Globus pallidus (tissue), 1 donor: ENCODE results near the gene KCNJ9.

Experiments
- DNase-seq: peaks from one replicate; pipeline ENCODE4 v3.0.0-alpha.2; 2015; ENCODE audit warnings: low spot score

KCNJ9 gene

DNA sequence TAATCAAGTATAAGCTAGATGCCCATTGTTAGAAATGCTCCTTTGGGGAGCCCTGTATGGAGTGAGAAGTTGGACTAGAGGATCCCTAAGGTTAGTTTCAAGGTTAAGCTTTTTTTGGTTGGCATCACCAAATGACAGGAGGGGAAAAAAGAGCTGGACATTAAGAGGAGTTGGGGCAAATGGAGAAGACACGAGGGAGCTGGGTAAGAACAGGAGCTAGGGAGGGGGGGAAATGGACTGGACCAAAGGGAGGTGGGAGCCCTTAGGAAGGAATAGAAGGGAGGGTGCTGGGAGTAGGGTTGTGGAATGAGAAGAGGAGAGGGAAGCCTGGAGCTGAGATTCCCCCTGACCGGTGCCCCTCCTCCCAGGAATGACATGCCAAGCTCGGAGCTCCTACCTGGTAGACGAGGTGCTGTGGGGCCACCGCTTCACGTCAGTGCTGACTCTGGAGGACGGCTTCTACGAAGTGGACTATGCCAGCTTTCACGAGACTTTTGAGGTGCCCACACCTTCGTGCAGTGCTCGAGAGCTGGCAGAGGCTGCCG, 5.9 kb downstream of the KCNJ9 start:
- DNase-seq: no peak

DNA sequence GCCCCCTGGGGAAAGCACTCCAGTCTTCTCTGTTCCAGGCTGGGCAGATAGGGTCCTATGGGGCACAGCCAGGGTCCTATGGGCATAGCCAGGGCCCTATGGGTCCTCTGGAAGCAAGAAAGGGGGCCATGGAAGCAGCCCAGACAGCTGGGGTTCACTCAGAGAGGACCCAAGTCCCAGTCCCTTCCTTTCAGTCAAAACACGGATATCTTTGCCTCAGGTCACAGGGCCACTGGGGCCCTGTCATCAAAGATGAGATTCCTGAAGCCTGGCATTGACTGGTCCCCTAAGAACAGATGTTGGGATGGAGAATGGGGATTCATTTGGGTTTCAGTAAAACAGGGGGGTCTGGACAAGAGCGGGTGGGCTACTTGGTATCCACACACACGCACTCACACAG, 8.5 kb downstream of the KCNJ9 start:
- DNase-seq: no peak

DNA sequence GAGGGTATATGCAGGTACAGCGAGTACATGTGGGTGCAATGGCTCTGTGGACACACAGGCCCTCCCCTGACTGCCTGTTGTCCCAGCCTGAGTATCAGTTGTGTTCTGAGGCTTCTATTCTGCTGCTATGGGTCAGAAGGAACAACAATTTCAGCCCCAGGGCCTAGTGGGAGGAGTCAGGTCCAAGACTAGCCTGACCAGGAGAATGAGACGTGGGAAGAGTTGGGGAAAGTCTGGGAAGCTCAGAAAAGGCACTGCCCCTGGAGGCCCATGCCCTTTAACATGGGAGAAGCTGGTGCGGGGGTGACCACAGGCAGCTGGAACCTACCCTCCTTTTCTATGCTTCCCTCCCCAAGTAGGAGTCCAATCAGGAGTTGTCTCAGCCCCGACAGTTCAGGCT, 9.4 kb downstream of the KCNJ9 start:
- DNase-seq: no peak

DNA sequence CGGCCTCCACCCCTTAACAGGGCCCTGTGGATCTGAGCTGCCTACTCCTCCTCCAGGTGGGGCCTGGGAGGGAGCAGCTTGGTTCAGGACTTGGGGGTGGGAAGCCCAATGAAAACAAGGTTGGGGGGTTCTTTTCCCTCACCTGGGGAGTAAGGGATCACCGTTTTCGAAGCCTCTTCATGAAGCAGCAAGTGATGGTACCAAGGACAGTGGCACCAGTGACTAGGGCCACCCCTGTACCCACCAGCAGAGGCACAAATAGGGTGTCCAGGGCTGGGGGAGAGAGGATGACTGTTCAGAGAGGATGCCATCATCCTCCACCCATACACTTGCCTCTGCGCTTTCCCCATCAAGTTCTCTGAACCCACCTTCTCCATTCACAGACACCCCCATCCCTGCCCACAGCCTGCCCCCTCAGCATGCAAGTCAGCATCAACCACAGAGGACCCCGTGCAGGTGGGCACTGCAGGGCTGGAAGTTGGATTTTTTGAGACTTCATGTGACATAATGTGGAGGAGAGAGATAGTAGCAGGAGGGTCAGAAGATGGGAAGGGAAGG, 10.4 kb downstream of the KCNJ9 start:
- DNase-seq: no peak

DNA sequence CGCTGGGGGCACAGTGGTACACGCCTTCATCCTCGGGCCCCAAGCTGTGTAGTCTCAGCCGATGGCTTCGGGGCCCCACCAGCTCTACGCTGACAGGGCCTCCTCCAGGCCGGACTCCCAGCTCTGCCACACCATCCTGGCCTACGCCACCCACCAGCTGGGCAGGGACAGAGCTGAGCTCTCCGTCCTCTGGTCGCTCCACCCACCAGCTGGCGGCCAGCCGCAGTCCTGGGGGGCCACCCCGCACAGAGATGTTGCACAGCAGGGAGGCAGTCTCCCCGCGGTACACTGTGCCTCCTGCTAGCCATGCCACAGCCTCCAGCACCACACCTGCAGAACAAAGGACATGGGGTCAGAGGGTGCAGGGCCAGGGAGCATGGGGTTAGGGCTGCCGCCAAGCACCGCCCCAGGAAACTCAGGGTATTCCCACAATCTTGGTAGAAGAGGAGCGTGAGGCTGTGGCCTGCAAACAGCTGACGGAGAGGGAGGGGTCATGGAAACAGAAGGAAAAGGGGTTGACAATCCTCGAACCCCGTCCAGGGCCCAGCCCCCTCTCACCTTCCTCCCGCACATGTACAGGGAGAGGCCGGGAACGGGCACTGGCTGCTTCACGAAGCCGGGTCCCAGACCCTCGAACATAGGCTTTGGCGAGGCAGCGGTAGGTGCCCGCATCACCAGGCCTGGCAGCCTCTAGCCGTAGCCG, 11.2 kb downstream of the KCNJ9 start:
- DNase-seq: no peak

DNA sequence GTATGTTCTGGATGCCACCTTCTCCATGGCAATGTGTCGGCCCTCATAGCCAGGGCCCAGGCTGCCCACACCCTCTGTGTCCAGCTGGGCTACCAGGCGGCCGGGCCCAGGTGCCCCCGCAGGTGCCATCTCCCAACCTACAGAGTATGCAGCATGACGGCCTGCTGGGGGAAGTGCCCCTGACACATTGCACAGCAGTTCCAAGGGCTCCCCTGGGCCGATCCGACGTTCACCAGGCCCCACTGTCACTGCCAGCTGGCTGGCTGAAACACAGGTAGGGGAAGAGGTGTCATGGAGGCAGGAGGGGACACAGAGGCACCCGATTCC, 11.7 kb downstream of the KCNJ9 start:
- DNase-seq: no peak

DNA sequence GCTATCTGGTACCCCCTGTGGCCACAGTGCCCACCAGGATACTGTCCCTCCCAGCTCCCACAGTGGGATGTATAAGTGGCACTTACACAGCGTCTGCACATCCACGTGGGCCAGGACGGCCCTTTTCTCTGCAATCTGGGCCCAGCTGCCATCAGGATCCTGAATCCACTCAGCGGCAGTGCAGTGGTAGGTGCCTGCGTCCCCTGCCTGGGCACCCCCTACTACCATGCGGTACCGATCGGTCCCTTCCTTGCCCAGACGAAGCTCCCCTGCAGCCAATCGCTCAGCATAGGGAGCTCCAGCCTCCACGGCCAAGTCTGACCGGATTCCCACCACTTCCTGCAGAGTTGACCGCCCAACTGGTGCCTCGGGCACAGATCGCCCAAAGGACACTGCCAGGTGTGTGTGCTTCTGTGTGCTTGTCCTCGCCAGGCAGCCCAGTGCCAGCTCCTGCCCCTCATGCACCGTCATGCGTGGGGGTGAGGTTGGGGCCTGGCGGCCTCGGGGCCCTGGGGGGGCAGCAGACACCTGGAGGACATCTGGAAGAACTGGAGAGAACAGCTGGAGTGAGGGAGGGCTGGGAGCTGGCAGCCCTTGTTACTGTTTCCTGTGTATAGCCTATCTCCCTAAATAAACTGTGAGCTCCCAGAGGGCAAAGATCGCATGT, 12.4 kb downstream of the KCNJ9 start:
- DNase-seq: no peak

DNA sequence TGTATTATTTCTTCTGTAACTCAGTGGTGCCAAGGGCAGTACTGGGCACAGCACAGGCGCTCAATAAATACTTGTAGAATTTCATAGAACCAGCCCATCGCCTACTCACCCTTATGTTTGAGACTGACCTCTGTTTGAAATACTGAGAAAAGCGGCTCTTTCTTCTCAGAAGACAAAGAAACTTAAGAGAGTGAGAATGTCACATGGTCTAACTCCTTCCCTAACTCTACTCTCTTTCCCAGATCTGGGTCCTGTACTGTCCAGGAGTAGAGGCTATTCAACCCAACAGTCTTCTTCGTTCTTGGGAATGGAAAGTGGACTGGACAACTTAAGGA, 12.9 kb downstream of the KCNJ9 start:
- no peak for DNase-seq

DNA sequence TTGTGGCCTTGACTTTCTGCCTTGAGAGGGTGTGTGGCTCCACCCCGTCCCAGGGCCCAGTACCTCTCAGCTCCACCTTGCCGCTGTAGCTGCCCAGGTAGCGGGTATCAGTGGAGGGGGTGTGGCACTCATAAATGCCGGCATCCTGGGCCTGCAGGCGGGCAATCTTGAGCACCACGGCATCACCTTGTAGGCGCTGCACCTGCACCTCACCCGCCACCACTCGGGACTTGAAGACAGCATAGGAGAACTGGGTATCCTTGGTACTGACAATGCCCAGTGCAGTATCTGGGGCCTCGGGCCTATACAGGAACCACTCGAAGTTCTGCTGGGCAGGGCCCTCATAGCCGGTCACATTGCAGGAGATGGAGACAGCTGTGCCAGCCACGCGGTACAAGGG, 13.5 kb downstream of the KCNJ9 start:
- DNase-seq: no peak

DNA sequence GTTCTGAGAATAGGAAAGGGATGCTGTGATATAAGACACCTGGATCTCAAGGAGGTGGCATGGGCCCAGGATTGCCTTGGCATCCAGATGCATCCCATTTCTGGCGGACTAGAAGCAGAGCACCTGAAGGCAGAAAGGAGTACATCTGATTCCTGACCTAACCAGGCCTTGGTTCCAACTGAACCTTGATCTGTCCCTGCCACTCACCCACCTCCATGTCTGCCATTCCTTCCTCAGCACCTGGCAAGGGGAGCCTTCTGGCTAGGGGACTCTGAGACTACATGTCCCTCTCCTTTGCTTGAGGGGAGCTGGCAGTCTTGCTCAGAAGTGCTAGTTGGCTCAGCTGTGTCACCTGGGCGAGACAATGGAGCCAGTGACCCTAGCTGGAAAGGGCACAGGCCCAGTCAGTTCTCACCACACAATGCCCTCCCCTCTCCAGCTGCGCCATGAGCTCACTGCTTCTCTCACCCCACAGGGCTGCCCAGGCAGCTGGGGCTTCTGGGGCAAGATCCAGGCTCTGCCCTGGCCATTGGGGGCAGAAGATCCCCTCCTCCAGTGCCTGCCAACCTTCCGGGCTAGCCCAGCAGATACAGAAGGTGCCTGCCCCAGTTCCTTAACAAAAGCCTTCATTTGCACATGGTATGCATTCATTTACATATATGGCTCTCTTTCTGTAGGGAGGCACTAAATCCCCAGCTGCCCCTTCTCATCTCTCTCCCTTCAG, 14.2 kb downstream of the KCNJ9 start:
- DNase-seq: peak; percentile 95

DNA sequence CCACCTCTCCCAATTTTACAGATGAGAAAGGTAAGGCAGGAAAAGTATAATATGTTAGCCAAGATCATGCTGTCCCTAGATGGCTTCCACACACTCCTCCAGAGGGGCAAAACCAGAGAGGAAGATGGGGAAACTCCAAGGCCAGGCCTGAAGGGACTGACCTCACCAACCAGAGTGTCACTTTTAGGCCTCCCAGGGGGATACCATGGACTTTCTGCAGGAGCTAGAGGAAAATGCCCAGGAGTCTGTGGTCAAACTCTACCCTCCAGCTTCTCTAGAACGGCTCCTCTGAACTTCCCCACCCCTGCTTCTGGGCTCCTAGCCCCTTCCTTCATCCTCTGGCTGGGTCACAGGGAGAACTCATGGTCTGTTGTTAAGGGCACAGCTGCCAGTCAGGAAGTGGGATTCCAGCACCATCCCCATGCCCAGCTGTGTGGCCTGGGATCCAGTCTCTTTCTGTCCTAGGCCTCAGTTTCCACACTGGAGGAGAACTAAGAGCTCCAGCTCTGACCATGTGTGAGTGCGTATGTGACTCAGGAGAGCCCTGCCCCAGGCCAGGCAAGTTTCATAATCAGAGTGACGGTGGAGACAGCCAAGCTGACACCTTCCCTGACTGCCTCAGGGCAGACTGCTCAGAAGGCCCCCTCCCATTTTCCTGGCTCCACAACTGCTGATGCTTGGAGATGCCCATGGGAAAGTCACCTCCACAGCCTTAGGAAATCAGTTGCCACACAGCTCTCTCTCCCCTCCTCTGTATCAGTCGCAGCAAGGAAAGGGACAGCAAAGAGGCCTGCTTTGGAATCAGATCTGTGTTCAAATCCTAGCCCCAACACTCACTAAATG, 15.2 kb downstream of the KCNJ9 start:
- DNase-seq: no peak

DNA sequence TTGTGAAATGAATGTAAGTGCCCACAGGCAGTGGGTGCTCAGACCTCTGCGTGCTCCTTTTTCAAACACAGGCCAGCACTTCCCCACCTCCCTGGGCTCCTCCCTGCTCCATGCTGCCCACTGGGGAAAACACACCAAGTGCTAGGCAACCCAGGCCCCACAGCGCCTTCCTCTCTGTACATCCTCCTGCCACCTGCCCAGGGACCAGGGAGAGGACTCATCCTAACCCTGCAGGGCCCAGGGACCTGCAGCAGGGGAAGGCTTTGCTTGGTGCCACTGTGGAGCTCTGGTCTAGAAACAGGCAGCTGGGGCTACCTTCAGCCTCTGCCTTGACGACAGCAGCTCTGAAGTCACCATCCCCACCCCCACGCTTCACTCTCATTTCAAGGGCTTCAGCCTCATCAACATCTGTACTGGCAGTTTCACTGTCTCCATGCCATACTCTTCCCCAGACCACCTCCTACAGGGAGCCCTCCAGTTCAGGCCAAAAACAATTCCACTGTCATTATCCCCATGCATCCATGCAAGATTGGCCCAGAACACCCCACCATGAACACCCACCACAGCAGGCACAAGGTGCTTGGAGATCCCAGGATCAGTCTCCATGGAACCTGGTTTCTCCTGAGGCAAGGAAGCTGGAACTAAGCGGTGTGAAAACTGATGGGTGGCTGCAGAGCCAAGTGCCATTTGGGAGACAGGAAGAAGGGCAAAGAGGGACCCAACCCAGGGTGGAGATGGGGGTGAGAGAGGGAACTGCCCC, 16.0 kb downstream of the KCNJ9 start:
- DNase-seq: no peak

DNA sequence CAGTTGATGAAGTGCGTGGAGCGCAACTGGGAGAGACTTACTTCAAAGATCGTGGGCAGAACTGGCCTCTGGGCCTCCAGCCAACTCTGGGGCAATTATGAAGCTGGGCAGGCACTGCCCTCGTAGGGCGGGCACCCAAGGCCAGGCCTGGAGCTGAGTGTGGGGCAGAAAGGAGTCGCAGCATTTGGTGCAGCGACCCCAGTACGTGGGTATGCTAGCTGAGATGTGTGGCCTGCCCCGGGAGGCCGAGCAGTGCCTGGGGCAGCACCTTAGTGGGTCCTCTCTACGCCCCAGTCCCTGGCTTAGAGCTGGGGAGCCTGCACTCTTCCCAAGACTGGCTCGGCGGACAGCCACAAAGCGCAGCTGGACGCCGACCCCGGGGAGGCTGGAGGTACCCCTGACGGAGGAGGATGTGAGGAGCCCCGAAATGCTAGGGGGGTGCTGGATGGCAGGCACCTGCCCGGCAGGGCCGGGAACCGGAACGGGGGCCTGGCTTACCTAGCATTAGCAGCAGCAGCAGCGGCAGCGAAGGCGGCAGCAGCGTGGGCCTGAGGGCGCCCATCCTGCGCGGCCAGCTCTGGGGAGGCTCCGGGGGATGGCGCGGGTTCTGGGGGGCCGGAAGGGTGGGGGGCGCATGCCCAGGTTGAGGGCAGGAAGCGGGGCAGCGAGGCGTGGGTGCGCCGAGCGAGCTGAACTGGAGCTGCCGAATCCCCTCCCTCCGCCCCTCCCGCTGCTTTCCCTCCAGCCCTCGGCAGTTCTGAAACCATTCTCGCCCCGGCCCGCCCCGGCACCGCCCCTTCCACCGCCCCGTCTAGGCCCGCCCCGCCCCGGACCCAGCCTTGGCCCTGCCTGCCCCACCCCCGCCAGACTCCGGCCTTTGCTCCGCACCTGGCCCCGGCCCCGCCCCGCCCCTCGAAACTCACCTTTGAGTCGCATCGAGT, 16.8 kb downstream of the KCNJ9 start, which contains the start of gene IGSF8:
IGSF8 (minus strand) TSS at position 709 of the 941 bp plus-strand sequence; CDS start at position 562, 147 bp downstream.
- peak; percentile 91 for DNase-seq

DNA sequence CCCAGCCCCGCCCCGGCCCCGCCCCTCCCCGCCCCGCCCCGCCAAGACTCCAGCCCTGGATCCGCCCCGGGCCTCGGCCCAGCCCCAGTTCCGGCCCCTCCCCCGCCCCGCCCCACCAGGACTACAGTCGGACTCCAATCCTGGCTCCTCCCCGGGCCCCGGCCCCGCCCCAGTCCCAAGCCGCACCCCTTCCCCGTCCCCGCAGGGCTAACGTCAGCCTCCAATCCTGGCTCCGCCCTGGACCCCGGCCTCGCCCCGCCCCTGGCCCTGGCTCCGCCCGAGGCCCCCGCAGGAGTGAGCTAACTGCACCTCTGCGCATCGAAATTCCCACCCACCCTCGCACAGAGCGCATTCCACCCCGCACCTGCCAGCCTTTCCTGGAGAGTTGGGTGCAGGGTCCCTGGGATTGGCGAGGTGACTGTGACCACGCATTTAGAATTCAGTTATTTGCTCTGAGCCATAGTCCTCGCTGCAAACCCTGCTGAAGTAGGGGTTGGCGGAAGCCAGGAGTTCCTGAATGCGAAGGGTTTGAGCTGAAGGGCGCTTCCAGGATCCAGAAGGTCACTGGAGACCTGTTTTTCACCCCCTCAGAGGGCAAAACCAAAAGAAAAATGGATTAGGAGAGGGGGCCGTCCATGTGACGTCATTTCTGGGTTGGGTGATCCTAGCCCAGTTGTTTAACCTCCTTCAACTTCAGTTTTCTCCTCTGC, 17.7 kb downstream of the KCNJ9 start:
- peak; percentile 98 for DNase-seq

DNA sequence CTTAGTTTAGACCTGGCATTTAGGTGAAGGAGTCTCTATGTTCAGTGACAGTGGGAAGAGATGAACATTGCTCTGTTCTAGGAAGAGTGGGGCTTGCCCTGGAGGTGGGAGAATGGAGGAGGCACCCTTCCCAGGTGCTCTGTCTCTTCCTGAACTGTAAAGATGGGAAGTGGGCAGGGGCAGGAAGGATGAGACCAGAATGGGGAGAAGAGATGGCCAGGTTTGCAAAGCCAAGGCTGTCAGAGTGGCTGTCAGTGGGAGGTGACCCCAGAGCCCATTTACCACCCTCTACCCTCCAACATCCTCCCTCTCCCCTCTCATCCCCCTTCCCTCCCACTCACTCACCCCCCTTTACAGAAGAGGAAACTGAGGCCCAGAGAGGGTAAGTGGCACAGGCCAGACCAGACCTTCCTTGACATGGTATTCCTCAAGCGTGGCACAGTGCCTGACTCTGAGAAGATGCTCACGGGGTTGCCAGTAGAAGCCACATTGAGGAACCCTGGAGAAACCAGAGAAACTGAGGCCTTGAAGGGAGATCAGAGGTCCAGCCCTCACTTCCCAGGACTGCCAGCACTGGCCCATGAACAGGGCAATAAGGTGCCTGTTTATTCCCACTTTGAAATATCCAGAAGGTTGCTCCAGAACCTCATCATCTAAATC, 18.5 kb downstream of the KCNJ9 start:
- DNase-seq: no peak

DNA sequence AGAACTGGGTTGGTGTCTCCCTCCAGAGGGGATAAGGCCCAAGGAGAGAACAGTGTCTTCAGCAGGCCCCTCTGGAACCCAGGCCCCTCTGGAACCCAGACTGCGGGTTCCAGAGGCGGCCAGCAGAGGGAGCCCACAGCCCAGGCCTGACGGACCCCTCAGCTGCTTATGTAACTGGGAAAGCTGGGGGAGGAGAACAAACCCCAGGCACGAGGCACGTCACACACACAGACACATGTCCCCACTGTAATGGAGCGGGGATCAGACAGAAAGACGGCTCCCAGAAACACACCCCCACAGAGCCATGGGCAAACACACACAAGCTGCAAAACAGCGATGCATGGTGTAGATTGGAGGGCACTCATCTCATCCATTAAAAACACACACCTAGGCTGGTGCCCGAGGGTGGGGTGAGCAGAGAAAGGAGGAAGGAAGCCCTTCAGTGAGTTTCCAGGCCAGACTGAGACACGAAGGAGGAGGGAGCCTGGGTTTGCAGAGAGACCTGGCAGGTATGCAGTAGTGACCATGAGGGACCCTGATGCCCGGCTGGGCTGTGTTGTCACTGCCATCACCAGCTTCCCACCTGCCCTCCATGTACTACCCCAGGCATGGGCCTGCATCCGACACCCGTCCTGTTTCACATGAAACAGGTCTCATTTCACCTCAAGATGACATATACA, 19.8 kb downstream of the KCNJ9 start:
- peak; percentile 94 for DNase-seq

DNA sequence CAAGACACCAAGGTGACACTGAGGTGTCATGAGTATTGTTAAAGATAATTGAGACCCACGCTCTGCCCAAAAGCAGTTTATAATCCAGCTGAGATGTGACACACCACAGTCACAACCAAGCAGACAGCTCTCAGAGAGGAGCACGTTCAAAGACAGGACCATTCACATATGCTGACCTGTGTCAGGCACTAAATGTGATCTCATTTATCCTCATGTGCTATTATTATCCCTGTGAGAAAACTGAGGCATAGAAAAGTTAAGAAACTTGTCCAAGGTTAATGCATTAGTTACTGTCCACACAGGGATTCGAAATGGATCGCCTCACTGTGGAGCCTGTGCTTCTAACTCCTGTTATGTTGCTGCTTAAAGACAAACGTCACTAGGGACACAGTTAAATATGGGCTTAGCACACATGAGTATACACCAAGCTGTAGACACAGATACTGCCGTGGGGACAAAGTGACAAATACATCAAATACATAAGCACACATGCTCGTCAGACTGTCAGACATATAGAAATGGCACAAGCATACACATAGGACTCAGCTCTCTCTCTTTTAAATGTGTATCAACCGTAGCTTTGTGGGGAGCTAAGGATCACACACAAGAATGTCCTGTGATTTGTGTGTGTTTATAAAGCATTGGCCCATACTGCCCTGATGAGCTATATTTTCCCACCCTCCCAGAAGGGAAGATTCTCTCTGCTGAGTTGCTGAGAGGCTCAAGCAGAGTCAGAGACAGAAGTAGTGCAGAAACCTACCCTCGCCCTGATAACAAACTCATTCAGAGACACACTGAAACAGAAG, 20.6 kb downstream of the KCNJ9 start:
- no peak for DNase-seq
